ENCODE data around the gene MRPL33.

MRPL33 gene

DNA sequence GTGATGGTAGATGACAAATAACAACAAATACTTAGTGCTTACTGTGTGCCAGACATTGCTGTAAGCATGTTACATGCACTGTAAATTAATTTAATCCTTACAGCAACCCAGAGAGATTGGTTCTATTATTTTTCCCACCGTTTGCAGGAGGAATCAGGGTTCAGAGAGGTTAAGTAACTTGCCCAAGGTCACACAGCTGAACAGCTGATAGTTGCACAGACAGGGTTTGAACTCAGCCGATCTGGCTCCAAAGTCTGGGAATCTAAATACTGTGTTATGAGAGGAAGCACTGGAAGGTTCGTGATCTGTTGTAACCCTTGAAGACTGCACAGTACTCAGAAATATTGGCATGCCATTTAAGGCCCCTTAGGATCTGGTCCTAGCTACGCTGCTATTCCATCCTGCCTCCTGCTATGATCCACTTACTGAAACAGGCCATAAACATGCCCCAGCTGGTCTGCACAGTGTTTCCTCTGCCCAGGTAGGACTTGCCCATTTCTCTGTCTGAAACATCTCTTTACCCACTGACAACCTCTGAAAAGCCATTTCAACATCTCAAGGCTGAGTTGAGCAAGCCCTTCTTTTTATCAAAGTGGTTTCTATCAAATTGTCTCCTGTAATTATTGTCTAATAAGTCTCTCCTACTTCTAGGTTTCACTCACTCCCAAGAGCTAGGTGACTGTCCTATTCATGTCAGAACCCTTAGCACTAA is 40.4 kb upstream of the MRPL33 start:
- TF ChIP-seq EGR1 (IDR thresholded peaks at IDR 0.05) = no peak
- TF ChIP-seq, protein P1, sequence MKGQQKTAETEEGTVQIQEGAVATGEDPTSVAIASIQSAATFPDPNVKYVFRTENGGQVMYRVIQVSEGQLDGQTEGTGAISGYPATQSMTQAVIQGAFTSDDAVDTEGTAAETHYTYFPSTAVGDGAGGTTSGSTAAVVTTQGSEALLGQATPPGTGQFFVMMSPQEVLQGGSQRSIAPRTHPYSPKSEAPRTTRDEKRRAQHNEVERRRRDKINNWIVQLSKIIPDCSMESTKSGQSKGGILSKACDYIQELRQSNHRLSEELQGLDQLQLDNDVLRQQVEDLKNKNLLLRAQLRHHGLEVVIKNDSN (IDR thresholded peaks at IDR 0.05) = no peak

DNA sequence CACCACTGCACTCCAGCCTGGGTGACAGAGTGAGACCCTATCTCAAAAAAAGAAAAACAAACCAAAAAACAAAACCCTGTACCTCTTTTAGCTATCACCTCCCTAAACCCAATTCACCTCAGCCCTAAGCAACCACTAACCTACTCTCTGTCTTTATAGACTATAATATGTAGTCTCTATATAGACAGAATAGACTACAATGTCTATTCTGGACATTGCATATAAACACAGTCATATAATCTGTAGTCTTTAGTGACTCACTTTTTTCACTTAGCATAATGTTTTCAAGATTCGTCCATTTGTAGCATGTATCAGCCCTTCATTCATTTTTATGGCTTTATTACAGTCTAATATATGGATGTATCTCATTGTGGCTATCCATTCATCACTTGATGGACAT is 37.2 kb upstream of the MRPL33 start:
- TF ChIP-seq TAF1 (IDR thresholded peaks at IDR 0.05; ENCODE audit: low read depth) (no peak), RAD21 (IDR thresholded peaks at IDR 0.05; ENCODE audit: low read depth) (no peak), NFIC (IDR thresholded peaks at IDR 0.05) (no peak), TEAD4 (IDR thresholded peaks at IDR 0.05) (no peak), CREB1 (IDR thresholded peaks at IDR 0.05; ENCODE audit: low read depth) (no peak), CEBPB (IDR thresholded peaks at IDR 0.05) (no peak), TCF12 (IDR thresholded peaks at IDR 0.05; ENCODE audit: low read depth) (no peak), ZBTB7A (IDR thresholded peaks at IDR 0.05; ENCODE audit: low read depth) (no peak), FOXM1 (IDR thresholded peaks at IDR 0.05; ENCODE audit: borderline replicate concordance, low read depth) (no peak), EGR1 (IDR thresholded peaks at IDR 0.05) (no peak), YY1 (IDR thresholded peaks at IDR 0.05; ENCODE audit: low read depth) (no peak)
- TF ChIP-seq, protein P2, sequence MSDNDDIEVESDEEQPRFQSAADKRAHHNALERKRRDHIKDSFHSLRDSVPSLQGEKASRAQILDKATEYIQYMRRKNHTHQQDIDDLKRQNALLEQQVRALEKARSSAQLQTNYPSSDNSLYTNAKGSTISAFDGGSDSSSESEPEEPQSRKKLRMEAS (IDR thresholded peaks at IDR 0.05) = no peak
- TF ChIP-seq, protein P3, sequence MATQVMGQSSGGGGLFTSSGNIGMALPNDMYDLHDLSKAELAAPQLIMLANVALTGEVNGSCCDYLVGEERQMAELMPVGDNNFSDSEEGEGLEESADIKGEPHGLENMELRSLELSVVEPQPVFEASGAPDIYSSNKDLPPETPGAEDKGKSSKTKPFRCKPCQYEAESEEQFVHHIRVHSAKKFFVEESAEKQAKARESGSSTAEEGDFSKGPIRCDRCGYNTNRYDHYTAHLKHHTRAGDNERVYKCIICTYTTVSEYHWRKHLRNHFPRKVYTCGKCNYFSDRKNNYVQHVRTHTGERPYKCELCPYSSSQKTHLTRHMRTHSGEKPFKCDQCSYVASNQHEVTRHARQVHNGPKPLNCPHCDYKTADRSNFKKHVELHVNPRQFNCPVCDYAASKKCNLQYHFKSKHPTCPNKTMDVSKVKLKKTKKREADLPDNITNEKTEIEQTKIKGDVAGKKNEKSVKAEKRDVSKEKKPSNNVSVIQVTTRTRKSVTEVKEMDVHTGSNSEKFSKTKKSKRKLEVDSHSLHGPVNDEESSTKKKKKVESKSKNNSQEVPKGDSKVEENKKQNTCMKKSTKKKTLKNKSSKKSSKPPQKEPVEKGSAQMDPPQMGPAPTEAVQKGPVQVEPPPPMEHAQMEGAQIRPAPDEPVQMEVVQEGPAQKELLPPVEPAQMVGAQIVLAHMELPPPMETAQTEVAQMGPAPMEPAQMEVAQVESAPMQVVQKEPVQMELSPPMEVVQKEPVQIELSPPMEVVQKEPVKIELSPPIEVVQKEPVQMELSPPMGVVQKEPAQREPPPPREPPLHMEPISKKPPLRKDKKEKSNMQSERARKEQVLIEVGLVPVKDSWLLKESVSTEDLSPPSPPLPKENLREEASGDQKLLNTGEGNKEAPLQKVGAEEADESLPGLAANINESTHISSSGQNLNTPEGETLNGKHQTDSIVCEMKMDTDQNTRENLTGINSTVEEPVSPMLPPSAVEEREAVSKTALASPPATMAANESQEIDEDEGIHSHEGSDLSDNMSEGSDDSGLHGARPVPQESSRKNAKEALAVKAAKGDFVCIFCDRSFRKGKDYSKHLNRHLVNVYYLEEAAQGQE (IDR thresholded peaks at IDR 0.05; ENCODE audit: low read depth) = no peak
- TF ChIP-seq, protein P1 (IDR thresholded peaks at IDR 0.05) = no peak

DNA sequence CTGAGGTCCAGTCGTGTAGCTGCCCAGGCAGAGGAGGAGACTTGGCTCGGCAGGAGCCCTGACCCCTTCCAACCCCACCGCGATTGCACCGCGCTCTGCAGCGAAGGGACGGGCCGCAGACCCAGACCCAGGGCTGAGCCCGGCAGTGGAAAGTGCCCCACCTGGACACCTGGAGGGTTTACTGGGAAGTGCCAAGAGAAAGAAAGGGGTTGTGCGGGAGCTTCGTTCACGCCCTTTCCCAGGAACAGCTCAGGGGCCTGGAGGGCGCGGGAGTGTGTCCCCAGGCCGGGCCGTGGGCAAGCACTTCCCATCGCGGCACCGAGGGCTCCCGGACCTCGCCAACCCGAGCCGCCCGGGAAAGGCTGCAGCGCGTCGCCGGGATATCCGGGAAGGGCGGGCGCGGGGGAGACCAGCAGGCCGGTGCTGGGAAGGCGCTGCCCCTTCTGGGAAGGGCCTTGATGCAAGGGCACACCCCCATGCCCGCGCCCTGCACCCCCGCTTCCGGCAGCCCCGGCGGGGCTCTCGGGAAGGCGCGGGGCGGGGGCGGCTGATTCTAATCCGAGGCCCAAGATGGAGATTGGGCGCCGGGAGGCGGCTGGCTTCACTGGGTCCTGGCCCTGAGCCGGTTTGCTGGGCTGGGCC is 36.1 kb upstream of the MRPL33 start:
- TF ChIP-seq ZBTB7A (IDR thresholded peaks at IDR 0.05; ENCODE audit: low read depth) = peak; percentile 62; the same call in 1 of the 2 replicates
- TF ChIP-seq EP300 (IDR thresholded peaks at IDR 0.05; ENCODE audit: borderline replicate concordance) = no peak
- TF ChIP-seq, protein P2 (IDR thresholded peaks at IDR 0.05) = peak; percentile 75
- TF ChIP-seq TAF1 (IDR thresholded peaks at IDR 0.05; ENCODE audit: low read depth) = peak; percentile 37
- peak; percentile 81 for TF ChIP-seq EGR1 (IDR thresholded peaks at IDR 0.05)

DNA sequence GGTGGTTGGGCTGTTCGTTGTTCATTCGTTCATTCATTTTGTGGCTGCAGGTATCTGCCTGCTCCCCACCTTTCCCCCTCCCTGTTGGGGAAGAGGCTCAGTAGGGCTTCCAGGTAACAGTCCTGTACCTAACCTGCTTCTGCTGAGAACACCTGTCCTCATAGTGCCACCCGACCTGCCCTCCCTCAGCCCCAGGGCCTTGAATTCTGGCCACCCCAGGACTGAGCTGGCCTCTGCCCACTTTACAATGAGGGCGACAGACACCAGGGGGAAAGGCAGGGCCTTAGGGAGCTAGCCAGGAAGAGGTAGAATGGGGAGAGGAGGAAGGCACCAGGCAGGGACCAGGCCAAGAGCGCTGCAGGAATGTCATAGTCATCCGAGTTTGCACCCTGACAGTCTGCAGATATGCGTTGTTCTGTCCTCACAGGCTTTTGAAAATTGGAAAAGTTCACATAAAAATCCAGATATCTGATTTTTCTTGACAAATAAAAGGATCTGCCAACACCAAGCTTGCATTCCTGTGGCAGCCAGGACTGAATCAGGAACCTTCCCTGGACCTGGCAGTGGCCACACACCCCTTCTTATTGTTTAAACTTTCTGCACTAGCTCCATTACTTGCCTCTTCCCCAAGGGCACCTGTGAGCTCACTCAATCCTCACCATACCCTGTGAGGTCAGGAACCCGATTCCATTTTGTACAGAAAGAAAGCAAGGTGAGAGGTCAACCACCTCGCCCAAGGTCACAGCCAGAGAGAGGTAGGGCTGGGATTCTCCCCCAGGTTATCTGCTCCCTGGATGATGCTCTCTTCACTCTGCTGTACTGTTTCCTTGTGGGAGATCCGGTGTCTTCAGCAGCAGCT is 35.3 kb upstream of the MRPL33 start:
- TF ChIP-seq CREB1 (IDR thresholded peaks at IDR 0.05; ENCODE audit: low read depth) (no peak), TAF1 (IDR thresholded peaks at IDR 0.05; ENCODE audit: low read depth) (no peak), TCF12 (IDR thresholded peaks at IDR 0.05; ENCODE audit: low read depth) (no peak), TEAD4 (IDR thresholded peaks at IDR 0.05) (no peak), YY1 (IDR thresholded peaks at IDR 0.05; ENCODE audit: low read depth) (no peak), EGR1 (IDR thresholded peaks at IDR 0.05) (no peak), RAD21 (IDR thresholded peaks at IDR 0.05; ENCODE audit: low read depth) (no peak), EP300 (IDR thresholded peaks at IDR 0.05; ENCODE audit: borderline replicate concordance) (no peak), ZBTB7A (IDR thresholded peaks at IDR 0.05; ENCODE audit: low read depth) (no peak)
- TF ChIP-seq, protein P1 (IDR thresholded peaks at IDR 0.05) = no peak
- TF ChIP-seq, protein P3 (IDR thresholded peaks at IDR 0.05; ENCODE audit: low read depth) = no peak

DNA sequence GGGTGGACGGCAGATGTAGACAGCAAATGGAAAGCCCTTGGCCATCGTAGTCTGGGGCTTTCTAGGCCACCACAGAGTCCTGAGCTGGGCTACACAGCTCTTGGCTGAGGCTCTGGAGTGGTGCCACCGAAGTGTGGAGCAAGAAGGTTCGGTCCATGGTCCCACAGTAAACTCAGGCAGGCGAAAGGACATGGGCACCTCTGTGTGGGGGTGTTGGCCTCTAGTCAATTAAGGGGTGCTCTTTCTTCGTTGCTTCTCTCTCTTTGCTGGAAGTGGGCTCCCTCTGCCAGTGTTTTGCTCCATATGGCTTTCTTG is 34.7 kb upstream of the MRPL33 start:
- TF ChIP-seq CREB1 (IDR thresholded peaks at IDR 0.05; ENCODE audit: low read depth) (no peak), EP300 (IDR thresholded peaks at IDR 0.05; ENCODE audit: borderline replicate concordance) (no peak), YY1 (IDR thresholded peaks at IDR 0.05; ENCODE audit: low read depth) (no peak), RAD21 (IDR thresholded peaks at IDR 0.05; ENCODE audit: low read depth) (no peak), TEAD4 (IDR thresholded peaks at IDR 0.05) (no peak), ZBTB7A (IDR thresholded peaks at IDR 0.05; ENCODE audit: low read depth) (no peak), TCF12 (IDR thresholded peaks at IDR 0.05; ENCODE audit: low read depth) (no peak), EGR1 (IDR thresholded peaks at IDR 0.05) (no peak), CEBPB (IDR thresholded peaks at IDR 0.05) (no peak), NFIC (IDR thresholded peaks at IDR 0.05) (no peak), FOXM1 (IDR thresholded peaks at IDR 0.05; ENCODE audit: borderline replicate concordance, low read depth) (no peak), TAF1 (IDR thresholded peaks at IDR 0.05; ENCODE audit: low read depth) (no peak)
- TF ChIP-seq, protein P3 (IDR thresholded peaks at IDR 0.05; ENCODE audit: low read depth) = no peak
- TF ChIP-seq, protein P2 (IDR thresholded peaks at IDR 0.05) = no peak
- TF ChIP-seq, protein P1 (IDR thresholded peaks at IDR 0.05) = no peak

Data from Ishikawa (cell line).